ENCODE measurements around the gene GLYR1. TPM values are rescaled to one million over a fixed set of nuclear protein-coding genes. Genes with fewer than 3 reads are reported as not detected.

The GLYR1 gene
- total RNA-seq, 1 donor from 2014 or later: 51.6 TPM

- no peaks in the 10 kb centered on the region for H3K36me3 ChIP-seq
- DNase-seq (ENCODE audit: extremely low spot score in 2 of 2): no peak
- no peaks in the 10 kb centered on the region for H3K27me3 ChIP-seq
- no peak overlapping the region for H3K4me3 ChIP-seq
- TF ChIP-seq POLR2A (IDR thresholded peaks at IDR 0.05) (no peak), POLR2AphosphoS5 (IDR thresholded peaks at IDR 0.05; ENCODE audit: insufficient read depth in 1 of 2, low read depth in 1 of 2) (no peak), CTCF (IDR thresholded peaks at IDR 0.05) (no peak)
- peaks cover 11% of the 10 kb centered on the region for H3K4me1 ChIP-seq
- no peaks in the 10 kb centered on the region for H3K9me3 ChIP-seq
- H3K27ac ChIP-seq: no peak overlapping the region
- intact Hi-C loops (cut with DNase I): no loop called here
Observed at GRCh38 chr16:4771646-4772045, 75.4 kb downstream of the GLYR1 start.

GRCh38 chr16:4769306-4769638 lies 77.8 kb downstream of the GLYR1 start:
- Histone ChIP-seq H3K9me3 (no peaks in the 10 kb centered on the region), H3K4me3 (peak overlapping the region; percentile 58 to 85), H3K4me1 (peaks cover 30% of the 10 kb centered on the region), H3K27me3 (no peaks in the 10 kb centered on the region), H3K36me3 (peaks cover 0 to 9% of the 10 kb centered on the region in 2 donors), H3K27ac (peak overlapping the region; percentile 87)
- intact Hi-C loops (cut with DNase I): no loop called here
- TF ChIP-seq POLR2AphosphoS5 (IDR thresholded peaks at IDR 0.05; ENCODE audit: insufficient read depth in 1 of 2, low read depth in 1 of 2) (no peak), CTCF (IDR thresholded peaks at IDR 0.05) (no peak), POLR2A (IDR thresholded peaks at IDR 0.05) (no peak)
- DNase-seq (ENCODE audit: extremely low spot score in 2 of 2): no peak

- Histone ChIP-seq H3K9me3 (no peaks in the 10 kb centered on the region), H3K27ac (peak overlapping the region; percentile 87), H3K36me3 (peaks cover 0 to 9% of the 10 kb centered on the region in 2 donors), H3K4me1 (peaks cover 35% of the 10 kb centered on the region), H3K27me3 (no peaks in the 10 kb centered on the region), H3K4me3 (peak overlapping the region; percentile 58 to 85)
- intact Hi-C loops (cut with DNase I): no loop called here
- TF ChIP-seq CTCF (IDR thresholded peaks at IDR 0.05) (no peak), POLR2AphosphoS5 (IDR thresholded peaks at IDR 0.05; ENCODE audit: insufficient read depth in 1 of 2, low read depth in 1 of 2) (peak; percentile 92 to 94), POLR2A (IDR thresholded peaks at IDR 0.05) (peak in 1 of 2 donors; percentile 77)
- peak in 1 of 2 donors; percentile 97 for DNase-seq (ENCODE audit: extremely low spot score in 2 of 2)
Observed at GRCh38 chr16:4768549-4769305, 78.4 kb downstream of the GLYR1 start.

- no peaks in the 10 kb centered on the region for H3K9me3 ChIP-seq
- no peaks in the 10 kb centered on the region for H3K27me3 ChIP-seq
- intact Hi-C loops (cut with DNase I): no loop called here
- peaks cover 39% of the 10 kb centered on the region for H3K4me1 ChIP-seq
- TF ChIP-seq POLR2A (IDR thresholded peaks at IDR 0.05): no peak
- no peak for TF ChIP-seq POLR2AphosphoS5 (IDR thresholded peaks at IDR 0.05; ENCODE audit: insufficient read depth in 1 of 2, low read depth in 1 of 2)
- no peak for TF ChIP-seq CTCF (IDR thresholded peaks at IDR 0.05)
- no peak for DNase-seq (ENCODE audit: extremely low spot score in 2 of 2)
- peak overlapping the region; percentile 58 to 85 for H3K4me3 ChIP-seq
- peaks cover 0 to 10% of the 10 kb centered on the region in 2 donors for H3K36me3 ChIP-seq
- H3K27ac ChIP-seq: peak overlapping the region; percentile 87
Observed at GRCh38 chr16:4767872-4768548, 79.1 kb downstream of the GLYR1 start.

Data from vagina (tissue), 2 donors.